OCI-LY7 (cell line): ENCODE measurements around the gene ABCC8. TPM values are rescaled to one million over a fixed set of nuclear protein-coding genes. Genes with fewer than 3 reads are reported as not detected.
A peak's percentile ranks its signal among the peaks of the same experiment; 100 is the strongest.

Experiments
- BruUV-seq: library from RNA; stranded (reverse); fragments of 400-500 nt; replicated peaks from 2 replicates; lab custom pipeline; 2021; lab: Mats Ljungman, UMichigan
- CTCF ChIA-PET: fragments of 300-600 bp; sonication (Branson Sonifier 250); formaldehyde crosslinking; loops from one replicate; lab custom pipeline; 2022; ENCODE audit warnings: antibody characterized with exemption; ENCODE audit not compliant: unreplicated experiment; lab: Charles Lee
- POLR2A ChIA-PET: fragments of 300-600 bp; sonication (Branson Sonifier 250); formaldehyde crosslinking; loops from one replicate; lab custom pipeline; 2022; ENCODE audit warnings: antibody characterized with exemption; lab: Charles Lee
- DNase-seq: peaks from one replicate; pipeline ENCODE4 v3.0.0-alpha.2; 2015; ENCODE audit warnings: low spot score
- H2AFZ ChIP-seq: fragments of 200-600 bp; sonication (generic), shearing (Covaris generic); 2 replicates; pipeline ENCODE4 v1.6.1; 2014; ENCODE audit warnings: mild to moderate bottlenecking, antibody characterized with exemption, low read length, moderate library complexity
- H3K27ac ChIP-seq: fragments of 200-600 bp; sonication (generic); 2 replicates; pipeline ENCODE4 v1.5.1; 2014; ENCODE audit warnings: mixed run types, low read depth, mild to moderate bottlenecking, moderate library complexity, low read length, inconsistent platforms; ENCODE audit not compliant: poor library complexity, severe bottlenecking
- H3K36me3 ChIP-seq: fragments of 200-600 bp; sonication (generic); 2 replicates; pipeline ENCODE4 v1.6.1; 2014; ENCODE audit warnings: mild to moderate bottlenecking, antibody characterized with exemption, low read length, moderate library complexity, mixed read lengths; ENCODE audit not compliant: insufficient read depth
- H3K4me1 ChIP-seq: fragments of 200-600 bp; sonication (generic); 2 replicates; pipeline ENCODE4 v1.5.1; 2014; ENCODE audit warnings: mild to moderate bottlenecking, low read length; ENCODE audit not compliant: insufficient read depth, poor library complexity, severe bottlenecking
- H3K4me2 ChIP-seq: fragments of 200-600 bp; sonication (generic); 2 replicates; pipeline ENCODE4 v1.6.1; 2014; ENCODE audit warnings: mild to moderate bottlenecking, low read length
- H3K4me3 ChIP-seq: fragments of 200-600 bp; sonication (generic); 2 replicates; pipeline ENCODE4 v1.5.1; 2014; ENCODE audit warnings: mild to moderate bottlenecking, low read depth, low read length; ENCODE audit not compliant: poor library complexity, severe bottlenecking
- H3K79me2 ChIP-seq: fragments of 200-600 bp; sonication (generic); 2 replicates; pipeline ENCODE4 v1.6.1; 2016; ENCODE audit warnings: low read depth, mild to moderate bottlenecking, low read length, moderate library complexity, mixed read lengths; ENCODE audit not compliant: insufficient read depth
- H3K9me2 ChIP-seq: fragments of 200-600 bp; sonication (generic); 2 replicates; pipeline ENCODE4 v1.6.1; 2016; ENCODE audit warnings: mild to moderate bottlenecking, low read length, mixed read lengths; ENCODE audit not compliant: insufficient read depth
- H3K9me3 ChIP-seq: fragments of 200-600 bp; sonication (generic); 2 replicates; pipeline ENCODE4 v1.6.1; 2014; ENCODE audit warnings: mild to moderate bottlenecking, mixed run types, low read length, mixed read lengths
- H4K20me1 ChIP-seq: fragments of 200-600 bp; sonication (generic); 2 replicates; pipeline ENCODE4 v1.6.1; 2014; ENCODE audit warnings: mild to moderate bottlenecking, antibody characterized with exemption, low read length, moderate library complexity, mixed read lengths; ENCODE audit not compliant: insufficient read depth
- EZH2phosphoT487 ChIP-seq: fragments of 200-600 bp; sonication (generic); IDR thresholded peaks from 2 replicates; pipeline ENCODE4 v1.6.1; 2018; ENCODE audit warnings: low read depth, borderline replicate concordance, mild to moderate bottlenecking, mixed run types, antibody characterized with exemption, low read length, moderate library complexity, mixed read lengths
- intact Hi-C: fragments of 100-400 bp; cut with micrococcal nuclease; formaldehyde crosslinking; loops from one replicate; pipeline ENCODE4 v1.10.0; 2022; ENCODE audit not compliant: unreplicated experiment
- total RNA-seq, 2 experiments: library from RNA; depleted of rRNA in 1 of 2; stranded (reverse); fragments of >200 nt in 1 of 2; shearing (Covaris generic) in 1 of 2; gene quantifications; 2 replicates each; pipeline ENCODE4 v1.2.3, GENCODE V29; 2014 to 2022
- TF ChIP-seq, protein P1 (sequence below): fragments of 200-600 bp; sonication (generic); conservative IDR thresholded peaks from 2 replicates; pipeline ENCODE4 v1.5.1; 2014; ENCODE audit warnings: mild to moderate bottlenecking, antibody characterized with exemption, low read length, moderate library complexity, mixed read lengths

ABCC8 gene
- total RNA-seq, 2 experiments from 2014 or later, result not detected

GRCh38 chr11:17504330-17505107 lies 27.9 kb upstream of the ABCC8 start:
- ChIA-PET CTCF (interaction anchor here (0.6 to 1.3 kb wide), 3 partner anchors 16 to 122 kb away, joined by 3 to 6 read pairs (median 3); no protein-coding TSS in a partner anchor), POLR2A (no interaction called here)
- TF ChIP-seq, protein P1, sequence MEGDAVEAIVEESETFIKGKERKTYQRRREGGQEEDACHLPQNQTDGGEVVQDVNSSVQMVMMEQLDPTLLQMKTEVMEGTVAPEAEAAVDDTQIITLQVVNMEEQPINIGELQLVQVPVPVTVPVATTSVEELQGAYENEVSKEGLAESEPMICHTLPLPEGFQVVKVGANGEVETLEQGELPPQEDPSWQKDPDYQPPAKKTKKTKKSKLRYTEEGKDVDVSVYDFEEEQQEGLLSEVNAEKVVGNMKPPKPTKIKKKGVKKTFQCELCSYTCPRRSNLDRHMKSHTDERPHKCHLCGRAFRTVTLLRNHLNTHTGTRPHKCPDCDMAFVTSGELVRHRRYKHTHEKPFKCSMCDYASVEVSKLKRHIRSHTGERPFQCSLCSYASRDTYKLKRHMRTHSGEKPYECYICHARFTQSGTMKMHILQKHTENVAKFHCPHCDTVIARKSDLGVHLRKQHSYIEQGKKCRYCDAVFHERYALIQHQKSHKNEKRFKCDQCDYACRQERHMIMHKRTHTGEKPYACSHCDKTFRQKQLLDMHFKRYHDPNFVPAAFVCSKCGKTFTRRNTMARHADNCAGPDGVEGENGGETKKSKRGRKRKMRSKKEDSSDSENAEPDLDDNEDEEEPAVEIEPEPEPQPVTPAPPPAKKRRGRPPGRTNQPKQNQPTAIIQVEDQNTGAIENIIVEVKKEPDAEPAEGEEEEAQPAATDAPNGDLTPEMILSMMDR, result peak; percentile 94
- no peak for TF ChIP-seq EZH2phosphoT487
- intact Hi-C loops, result loop anchor here (1.0 kb wide), 3 partner anchors 120 to 274 kb away; no protein-coding TSS in a partner anchor
- Histone ChIP-seq H3K27ac (no peak overlapping the region), H3K4me3 (no peak overlapping the region), H3K4me2 (no peak overlapping the region), H3K9me2 (no peaks in the 10 kb centered on the region), H3K4me1 (no peaks in the 10 kb centered on the region), H3K9me3 (no peaks in the 10 kb centered on the region), H3K79me2 (no peaks in the 10 kb centered on the region), H3K36me3 (no peaks in the 10 kb centered on the region), H2AFZ (no peak overlapping the region), H4K20me1 (no peaks in the 10 kb centered on the region)
- no TSS peak for BruUV-seq
- DNase-seq, result peak; percentile 81

- no peak for DNase-seq
- CTCF ChIA-PET, result no interaction called here
- no peaks in the 10 kb centered on the region for H3K9me2 ChIP-seq
- no peaks in the 10 kb centered on the region for H3K36me3 ChIP-seq
- TF ChIP-seq, protein P1, result no peak
- TF ChIP-seq EZH2phosphoT487, result no peak
- no peaks in the 10 kb centered on the region for H3K4me1 ChIP-seq
- POLR2A ChIA-PET, result interaction anchor here (1.5 kb wide), 1 partner anchor 280 kb away, joined by 3 read pairs; no protein-coding TSS in a partner anchor
- no peak overlapping the region for H3K4me3 ChIP-seq
- H3K79me2 ChIP-seq, result no peaks in the 10 kb centered on the region
- intact Hi-C loops, result no loop called here
- H2AFZ ChIP-seq, result no peak overlapping the region
- no peaks in the 10 kb centered on the region for H3K9me3 ChIP-seq
- H3K4me2 ChIP-seq, result no peak overlapping the region
- H3K27ac ChIP-seq, result no peak overlapping the region
- no TSS peak for BruUV-seq
- no peaks in the 10 kb centered on the region for H4K20me1 ChIP-seq
These were observed 26.0 kb upstream of the ABCC8 start for GRCh38 chr11:17502630-17503029.

- no peaks in the 10 kb centered on the region for H3K4me1 ChIP-seq
These were observed 24.0 kb upstream of the ABCC8 start for GRCh38 chr11:17500673-17501072.

More at GRCh38 chr11:17500673-17501072, 24.0 kb upstream of the ABCC8 start:
- H3K27ac ChIP-seq, result no peak overlapping the region
- H3K9me3 ChIP-seq, result no peaks in the 10 kb centered on the region
- H2AFZ ChIP-seq, result no peak overlapping the region
- CTCF ChIA-PET, result no interaction called here
- BruUV-seq, result no TSS peak
- no peak overlapping the region for H3K4me2 ChIP-seq
- H3K4me3 ChIP-seq, result no peak overlapping the region
- POLR2A ChIA-PET, result no interaction called here
- H3K79me2 ChIP-seq, result no peaks in the 10 kb centered on the region
- no peaks in the 10 kb centered on the region for H4K20me1 ChIP-seq
- no peaks in the 10 kb centered on the region for H3K9me2 ChIP-seq
- no peak for DNase-seq
- H3K36me3 ChIP-seq, result no peaks in the 10 kb centered on the region
- intact Hi-C loops, result no loop called here
- no peak for TF ChIP-seq EZH2phosphoT487
- TF ChIP-seq, protein P1, result no peak
